Endometrial microvascular endothelial cells (primary cell): ENCODE data around the gene LRRK1. TPM values are rescaled to one million over a fixed set of nuclear protein-coding genes. Genes with fewer than 3 reads are reported as not detected.
"Not testable (repeated sequence)": the region's sequence is repeated elsewhere in the genome, so short reads cannot be mapped to it uniquely, and the experiment has no call there.

ENCODE experiments used
- in situ Hi-C: cut with HindIII; loops from 2 replicates; pipeline ENCODE4 v1.10.0; 2017; ENCODE audit warnings: low sequenced_read_pairs, low pct_unique_long_range_greater_than_20kb; ENCODE audit errors: inconsistent ontology term
- total RNA-seq: library from RNA; depleted of rRNA; stranded (reverse); fragments of >200 nt; gene quantifications from one replicate; pipeline ENCODE4 v1.2.3, GENCODE V29; 2015; ENCODE audit errors: inconsistent ontology term

Gene LRRK1
- total RNA-seq, 1 donor from 2014 or later = 8.4 TPM

DNA sequence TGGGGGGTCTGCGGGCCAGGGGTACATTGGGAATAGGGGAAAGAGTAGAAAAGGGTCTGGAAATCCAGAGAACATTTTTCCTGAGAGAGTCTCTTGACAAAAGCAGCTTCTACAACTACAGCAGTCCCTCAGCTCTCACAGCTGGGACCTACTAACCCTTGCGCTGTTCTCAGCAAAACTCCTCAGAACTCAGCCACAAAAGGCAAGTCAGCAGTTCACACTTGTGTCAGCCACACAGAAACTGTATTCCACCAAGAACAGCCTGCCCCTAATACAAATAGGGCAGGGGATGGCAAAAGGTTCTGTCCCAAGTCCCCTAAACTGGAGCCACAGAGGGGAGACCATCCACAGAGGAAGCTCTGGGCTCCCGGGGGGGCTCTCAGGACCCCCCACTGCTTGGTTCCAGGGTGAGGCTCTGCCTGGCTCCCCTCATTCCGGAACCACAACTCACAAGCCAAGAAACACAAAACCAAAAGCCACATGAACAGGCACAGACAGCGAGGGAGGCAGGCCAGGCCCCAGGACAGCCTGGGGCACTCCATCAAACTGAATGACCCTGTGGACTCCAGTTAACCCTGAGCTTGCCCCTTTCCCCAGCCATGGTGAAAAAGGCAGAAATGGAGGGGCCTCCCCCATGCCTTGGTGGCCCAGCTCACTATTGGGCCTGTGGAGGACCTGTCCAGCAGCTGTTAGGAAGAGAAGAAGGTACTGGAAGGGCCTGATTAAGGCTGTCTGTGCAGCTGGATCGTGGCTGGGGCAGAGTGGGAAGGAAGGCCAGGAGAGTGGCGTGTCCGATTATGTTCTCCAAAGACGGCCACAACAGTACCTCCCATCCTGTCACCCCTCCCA lies 170.6 kb downstream of the LRRK1 start:
- in situ Hi-C loops = no loop called here

- in situ Hi-C loops = no loop called here
Observed at GRCh38 chr15:101090428-101090790, 171.3 kb downstream of the LRRK1 start.

- in situ Hi-C loops = no loop called here
Observed at GRCh38 chr15:101091080-101092017, 172.2 kb downstream of the LRRK1 start.

DNA sequence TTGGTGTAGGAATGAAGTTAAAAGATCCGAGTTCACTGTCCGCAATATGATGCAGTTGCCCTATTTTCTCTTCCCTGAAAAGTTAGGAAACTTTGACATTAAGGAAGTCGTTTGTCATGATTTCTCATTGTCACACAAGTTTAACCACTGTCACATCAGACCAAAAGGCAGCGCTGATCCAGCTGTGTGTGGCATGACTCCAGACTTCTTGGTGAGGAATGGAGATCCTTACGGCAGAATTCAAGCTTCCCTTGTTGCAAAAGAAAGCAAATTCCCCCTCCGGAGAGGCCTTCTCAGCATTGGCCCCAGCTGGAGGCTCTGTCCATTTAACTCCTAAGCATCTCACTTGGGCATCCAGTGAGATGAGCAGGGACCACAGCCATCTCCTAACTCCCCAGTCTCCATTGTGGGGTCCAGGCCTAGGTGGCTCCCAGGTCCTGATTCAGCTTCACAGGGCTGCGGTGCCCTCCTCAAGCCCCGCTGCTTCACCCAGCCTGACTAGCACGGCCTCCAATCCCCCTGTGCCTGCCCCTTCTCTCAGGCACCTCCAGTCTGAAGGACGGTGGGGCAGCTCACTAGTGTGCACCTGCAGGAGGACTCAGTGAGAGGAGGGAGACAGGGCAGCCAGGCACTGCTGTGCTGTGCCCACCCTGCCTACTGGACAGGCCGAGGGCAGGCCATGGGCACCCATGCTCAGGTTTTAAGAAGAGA lies 173.2 kb downstream of the LRRK1 start:
- in situ Hi-C loops = no loop called here

DNA sequence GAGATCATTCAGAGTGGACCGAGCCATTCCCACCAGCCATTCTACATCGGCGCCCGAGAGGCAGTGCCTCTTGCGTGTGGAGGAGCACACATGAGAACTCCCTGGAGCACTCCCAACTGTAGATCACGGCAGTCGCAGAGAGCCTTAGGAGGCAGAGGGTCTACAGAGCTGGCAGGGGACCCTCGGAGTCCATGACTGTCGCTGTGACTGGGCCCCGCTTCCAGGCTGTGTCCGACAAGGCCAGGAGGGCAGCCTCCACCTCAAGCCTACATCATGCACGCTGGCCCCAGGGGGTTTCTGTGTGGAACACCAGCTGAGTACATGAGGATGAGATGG lies 173.7 kb downstream of the LRRK1 start:
- in situ Hi-C loops = no loop called here

DNA sequence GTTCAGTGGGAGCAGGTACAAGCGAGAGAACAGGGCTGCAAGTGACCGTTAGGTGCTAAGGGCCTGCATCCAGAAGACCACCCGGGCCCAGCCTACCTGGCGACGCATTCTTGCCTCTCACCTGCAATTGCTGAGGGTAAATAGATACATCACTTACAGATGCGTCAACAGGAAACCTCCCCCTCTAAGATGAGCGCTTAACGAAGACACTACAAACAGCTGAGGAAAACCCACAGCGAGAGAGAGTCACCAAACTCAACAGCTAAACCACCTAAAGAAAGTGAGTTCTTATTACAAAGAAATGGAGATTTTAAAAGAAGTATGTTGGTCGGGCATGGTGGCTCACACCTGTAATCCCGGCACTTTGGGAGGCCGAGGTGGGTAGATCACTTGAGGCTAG lies 174.8 kb downstream of the LRRK1 start:
- in situ Hi-C loops = no loop called here

GRCh38 chr15:101095796-101096406 lies 176.7 kb downstream of the LRRK1 start:
- in situ Hi-C loops = not testable (repeated sequence)

DNA sequence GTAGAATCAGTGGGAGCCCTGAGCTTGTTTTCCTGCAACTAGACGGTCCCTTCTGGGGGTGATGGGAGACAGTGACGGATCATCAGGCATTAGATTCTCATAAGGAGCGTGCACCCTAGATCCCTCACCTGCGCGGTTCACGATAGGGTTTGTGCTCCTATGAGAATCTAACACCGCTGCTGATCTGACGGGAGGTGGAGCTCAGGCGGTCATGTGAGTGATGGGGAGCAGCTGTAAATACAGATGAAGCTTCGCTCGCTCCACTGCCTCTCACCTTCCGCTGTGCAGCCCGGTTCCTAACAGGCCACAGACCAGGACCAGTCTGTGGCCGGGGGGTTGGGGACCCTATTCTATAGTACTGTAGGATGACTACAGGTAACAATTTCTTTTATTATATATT lies 178.0 kb downstream of the LRRK1 start:
- in situ Hi-C loops = no loop called here

DNA sequence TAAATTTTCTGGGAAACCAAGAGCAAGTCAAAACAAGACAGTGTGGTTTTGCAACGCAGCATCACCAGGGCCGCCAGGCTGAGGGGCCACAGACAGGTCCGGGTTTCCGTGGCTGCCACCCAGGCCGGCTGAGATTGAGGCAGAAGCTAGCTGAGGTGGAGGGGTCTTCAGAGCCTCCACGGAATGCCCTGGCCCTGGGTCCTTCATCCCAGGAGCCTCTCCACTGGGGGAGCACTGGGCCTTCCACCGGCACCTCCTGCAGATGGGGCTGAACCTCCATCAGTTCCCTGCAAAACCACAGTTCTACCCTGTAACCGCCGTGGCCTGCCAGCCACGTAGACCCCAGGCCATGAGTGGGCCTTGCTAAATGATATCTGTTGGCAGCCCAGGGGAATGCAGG lies 180.0 kb downstream of the LRRK1 start:
- in situ Hi-C loops = no loop called here

DNA sequence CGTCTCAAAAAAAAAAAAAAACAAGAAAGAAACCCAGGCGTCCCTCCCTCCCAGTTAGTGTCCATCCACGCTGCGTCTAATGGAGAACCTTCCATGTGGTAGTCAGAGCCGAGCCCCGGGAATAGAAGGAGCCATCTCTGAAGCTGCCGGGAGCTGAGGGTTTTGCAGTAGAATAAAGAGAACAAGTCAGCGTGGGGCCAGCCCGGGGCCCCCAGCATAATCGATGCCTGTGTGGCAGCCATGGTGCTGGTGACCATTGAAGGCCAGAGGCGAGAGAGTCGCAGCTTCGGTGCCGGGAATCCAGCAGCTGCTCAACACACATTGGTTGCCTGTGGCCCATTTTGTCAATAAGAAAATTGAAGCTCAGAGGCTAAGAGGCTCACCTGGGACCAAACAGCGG lies 181.0 kb downstream of the LRRK1 start:
- in situ Hi-C loops = no loop called here

GRCh38 chr15:101100593-101101442 lies 181.7 kb downstream of the LRRK1 start:
- in situ Hi-C loops = no loop called here

- in situ Hi-C loops = no loop called here
Observed at GRCh38 chr15:101101676-101102075, 182.5 kb downstream of the LRRK1 start.

- in situ Hi-C loops = no loop called here
Observed at GRCh38 chr15:101102746-101103145, 183.6 kb downstream of the LRRK1 start.

GRCh38 chr15:101103598-101103997 lies 184.4 kb downstream of the LRRK1 start:
- in situ Hi-C loops = no loop called here

- in situ Hi-C loops = no loop called here
Observed at GRCh38 chr15:101104141-101104540, 185.0 kb downstream of the LRRK1 start.

DNA sequence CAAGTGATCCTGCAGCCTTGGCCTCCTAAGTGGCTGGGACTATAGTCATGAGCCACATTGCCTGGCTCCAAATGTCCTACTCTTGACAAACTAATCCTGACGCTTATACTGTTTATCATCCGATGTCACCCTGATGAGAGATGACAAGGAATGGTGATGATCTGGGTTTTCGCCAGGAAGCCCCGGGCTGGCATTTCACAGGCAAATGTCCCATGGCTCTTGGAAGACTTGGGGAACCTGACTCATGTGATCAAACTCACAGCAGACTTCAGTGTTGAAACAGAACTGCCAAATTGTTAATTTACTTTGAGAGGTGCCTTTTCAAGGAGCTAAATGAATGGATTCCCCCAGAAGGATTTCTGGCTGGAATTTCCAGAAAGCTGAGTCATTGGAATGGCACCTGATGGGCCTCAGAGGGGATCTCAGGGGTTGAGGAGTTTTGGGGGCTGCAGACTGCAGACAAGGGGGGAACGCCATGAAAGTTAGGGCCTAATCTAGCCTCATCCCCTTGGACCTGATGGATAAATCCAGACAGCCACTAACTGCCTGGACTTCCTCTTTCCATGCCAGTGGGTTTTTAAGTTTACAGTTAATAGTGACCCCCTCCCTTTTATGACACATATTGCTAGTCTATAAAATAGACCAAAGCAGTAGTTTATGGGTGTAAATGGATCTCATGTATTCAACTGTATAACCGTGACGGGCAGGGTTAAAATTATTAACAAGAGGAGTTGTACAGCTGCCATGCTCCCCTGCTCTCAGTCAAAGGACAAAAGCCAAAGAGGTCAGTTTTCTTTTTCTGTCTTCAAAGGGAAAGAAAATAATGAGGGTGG lies 186.1 kb downstream of the LRRK1 start:
- in situ Hi-C loops = no loop called here

DNA sequence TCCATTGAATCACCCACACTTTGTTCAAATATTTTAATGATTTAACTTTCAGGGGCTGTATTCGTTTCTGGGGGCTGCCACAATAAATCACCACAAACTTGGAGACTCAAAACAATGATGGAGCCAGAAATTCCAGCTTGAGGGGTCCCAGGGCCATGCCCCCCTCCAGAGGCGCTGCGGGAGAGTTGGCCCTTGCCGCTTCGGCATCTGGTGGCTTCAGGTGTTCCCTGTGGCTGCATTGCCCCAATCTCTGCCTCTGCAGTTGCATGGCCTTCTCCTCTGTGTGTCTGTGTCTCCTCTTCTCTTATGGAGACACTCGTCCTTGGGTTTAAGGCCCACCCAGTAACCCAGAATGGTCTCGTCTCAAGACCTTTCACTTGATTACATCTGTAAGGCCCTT lies 187.9 kb downstream of the LRRK1 start:
- in situ Hi-C loops = no loop called here
